HepG2 (cell line): ENCODE measurements around the gene UBE2N. TPM values are rescaled to one million over a fixed set of nuclear protein-coding genes. Genes with fewer than 3 reads are reported as not detected.

Experiments
- DR1 ChIP-seq: sonication (generic); formaldehyde crosslinking; IDR thresholded peaks from 2 replicates; pipeline ENCODE4 v1.8.0; 2021; ENCODE audit warnings: mild to moderate bottlenecking, missing genetic modification reagents, inconsistent platforms
- EP300 ChIP-seq, 3 experiments: sonication (generic) in 1 of 3; formaldehyde crosslinking in 1 of 3; IDR thresholded peaks; 2 replicates each; pipeline versions ENCODE4 v1.5.1 to v1.6.1; 2011 to 2020; ENCODE audit warnings: low read depth in 2 of 3, low read length in 2 of 3, borderline replicate concordance in 1 of 3, improper control_type of control experiment in 1 of 3, mild to moderate bottlenecking in 1 of 3, missing genetic modification reagents in 1 of 3, moderate library complexity in 1 of 3
- RAD51 ChIP-seq: fragments of 450-650 bp; IDR thresholded peaks from 2 replicates; pipeline ENCODE4 v1.6.1; 2016; ENCODE audit warnings: borderline replicate concordance
- ZNF350 ChIP-seq: sonication (generic); formaldehyde crosslinking; IDR thresholded peaks from 2 replicates; pipeline ENCODE4 v1.4.0; 2020; ENCODE audit warnings: mild to moderate bottlenecking, low read depth, missing genetic modification reagents, borderline replicate concordance
- ZNF577 ChIP-seq: sonication (generic); formaldehyde crosslinking; IDR thresholded peaks from 2 replicates; pipeline ENCODE4 v1.4.0; 2020; ENCODE audit warnings: mild to moderate bottlenecking, low read depth, missing genetic modification reagents, borderline replicate concordance
- ZNF737 ChIP-seq: sonication (generic); formaldehyde crosslinking; IDR thresholded peaks from 2 replicates; pipeline ENCODE4 v1.5.0; 2020; ENCODE audit warnings: missing genetic modification reagents, mild to moderate bottlenecking, borderline replicate concordance
- polyA plus RNA-seq, 8 experiments: library from polyadenylated mRNA; depleted of rRNA in 3 of 8; stranded (reverse) in 7 of 8; unstranded in 1 of 8; fragments of >200 nt; fragmentation: Illumina TruSeq in 4 of 8; extraction: Trizol in 4 of 8; gene quantifications; 2 replicates each; pipeline versions ENCODE4 v1.2.1 to v1.2.3, GENCODE V29; 2011 to 2016; ENCODE audit warnings: low read depth in 4 of 8, missing spikeins in 1 of 8, mixed read lengths in 1 of 8; ENCODE audit not compliant: insufficient read depth in 1 of 8
- total RNA-seq, 5 experiments: library from RNA; depleted of rRNA; stranded (reverse); fragments of >200 nt; fragmentation: Illumina TruSeq; extraction: Trizol; gene quantifications; 2 replicates each; pipeline ENCODE4 v1.2.3, GENCODE V29; 2016; ENCODE audit warnings: low read depth in 1 of 5
- TF ChIP-seq, protein P1 (sequence below): sonication (generic); formaldehyde crosslinking; IDR thresholded peaks from 2 replicates; pipeline ENCODE4 v1.4.0; 2020; ENCODE audit warnings: mild to moderate bottlenecking, missing genetic modification reagents
- TF ChIP-seq, protein P2 (sequence below): sonication (generic); formaldehyde crosslinking; IDR thresholded peaks from 2 replicates; pipeline ENCODE4 v1.5.0; 2020; ENCODE audit warnings: mild to moderate bottlenecking, missing genetic modification reagents
- TF ChIP-seq, protein P3 (sequence below): sonication (generic); formaldehyde crosslinking; IDR thresholded peaks from 2 replicates; pipeline ENCODE4 v1.5.1; 2020; ENCODE audit warnings: mild to moderate bottlenecking, moderate library complexity, missing genetic modification reagents
- TF ChIP-seq, protein P4 (sequence below): sonication (generic); formaldehyde crosslinking; IDR thresholded peaks from 2 replicates; pipeline ENCODE4 v1.5.1; 2020; ENCODE audit warnings: mild to moderate bottlenecking, missing genetic modification reagents, moderate library complexity

The UBE2N gene
- total and polyA plus RNA-seq, 2 of the 13 experiments (the other 11 are each of a cell fraction or from before 2014, with no cell fraction given), result 188 to 197 TPM

DNA sequence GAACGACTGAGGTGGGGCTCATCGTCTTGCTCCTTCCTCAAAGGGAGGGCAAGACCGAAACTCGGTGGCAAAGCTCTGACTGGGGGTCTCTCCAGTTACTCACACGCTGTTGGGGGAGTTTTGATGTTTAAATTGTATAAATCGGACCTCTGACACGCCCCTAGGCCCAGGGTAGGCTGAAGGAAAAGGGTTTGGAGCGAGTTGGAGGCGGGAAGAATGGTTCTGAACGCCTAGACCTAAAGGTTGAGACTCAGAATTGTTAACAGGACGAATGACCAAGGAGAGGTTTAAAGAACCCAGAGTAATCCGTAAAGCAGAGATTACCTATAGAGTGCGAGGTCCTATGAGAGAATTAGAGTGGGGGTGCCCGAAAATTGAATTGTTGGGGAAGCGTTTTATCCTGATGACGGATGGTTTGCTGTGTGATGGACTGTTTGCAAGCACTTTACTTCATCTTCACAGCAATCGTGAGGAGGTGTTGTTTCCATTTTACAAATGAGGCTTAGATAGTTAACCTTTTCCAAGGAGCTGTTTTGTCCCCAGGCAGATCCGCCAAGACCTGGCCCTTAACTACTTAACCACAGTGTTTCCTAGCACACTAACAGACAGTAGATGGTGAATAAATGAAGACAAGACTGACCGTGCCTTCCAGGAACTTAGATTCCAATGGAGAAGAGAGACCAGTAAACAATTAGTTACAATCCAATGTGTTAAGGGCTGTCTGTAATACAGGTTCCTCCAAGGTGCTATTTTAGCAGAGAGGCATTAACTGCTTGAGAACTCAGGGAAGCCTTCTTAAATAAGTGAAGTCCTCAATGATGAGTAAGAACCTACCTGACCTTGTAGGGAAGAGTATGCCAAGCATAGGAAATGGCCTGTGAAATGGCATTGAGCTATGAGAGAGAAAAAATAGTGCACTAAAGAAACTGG lies 929 bp upstream of the UBE2N start (continued):
- TF ChIP-seq EP300 (IDR thresholded peaks at IDR 0.05; ENCODE audit: low read depth in 2 of 2, low read length in 2 of 2) (no peak), EP300 (CRISPR knock-in tag; IDR thresholded peaks at IDR 0.05; ENCODE audit: borderline replicate concordance) (no peak), RAD51 (no peak), ZNF577 (CRISPR knock-in tag) (no peak), ZNF737 (CRISPR knock-in tag) (no peak), DR1 (CRISPR knock-in tag) (0 out of 2 replicates have a peak, but pooled peaks have one; percentile 9), ZNF350 (CRISPR knock-in tag) (no peak)
- TF ChIP-seq, protein P1, sequence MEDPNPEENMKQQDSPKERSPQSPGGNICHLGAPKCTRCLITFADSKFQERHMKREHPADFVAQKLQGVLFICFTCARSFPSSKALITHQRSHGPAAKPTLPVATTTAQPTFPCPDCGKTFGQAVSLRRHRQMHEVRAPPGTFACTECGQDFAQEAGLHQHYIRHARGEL (CRISPR knock-in tag), result no peak
- TF ChIP-seq, protein P2, sequence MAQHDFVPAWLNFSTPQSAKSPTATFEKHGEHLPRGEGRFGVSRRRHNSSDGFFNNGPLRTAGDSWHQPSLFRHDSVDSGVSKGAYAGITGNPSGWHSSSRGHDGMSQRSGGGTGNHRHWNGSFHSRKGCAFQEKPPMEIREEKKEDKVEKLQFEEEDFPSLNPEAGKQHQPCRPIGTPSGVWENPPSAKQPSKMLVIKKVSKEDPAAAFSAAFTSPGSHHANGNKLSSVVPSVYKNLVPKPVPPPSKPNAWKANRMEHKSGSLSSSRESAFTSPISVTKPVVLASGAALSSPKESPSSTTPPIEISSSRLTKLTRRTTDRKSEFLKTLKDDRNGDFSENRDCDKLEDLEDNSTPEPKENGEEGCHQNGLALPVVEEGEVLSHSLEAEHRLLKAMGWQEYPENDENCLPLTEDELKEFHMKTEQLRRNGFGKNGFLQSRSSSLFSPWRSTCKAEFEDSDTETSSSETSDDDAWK (CRISPR knock-in tag), result no peak
- TF ChIP-seq, protein P3, sequence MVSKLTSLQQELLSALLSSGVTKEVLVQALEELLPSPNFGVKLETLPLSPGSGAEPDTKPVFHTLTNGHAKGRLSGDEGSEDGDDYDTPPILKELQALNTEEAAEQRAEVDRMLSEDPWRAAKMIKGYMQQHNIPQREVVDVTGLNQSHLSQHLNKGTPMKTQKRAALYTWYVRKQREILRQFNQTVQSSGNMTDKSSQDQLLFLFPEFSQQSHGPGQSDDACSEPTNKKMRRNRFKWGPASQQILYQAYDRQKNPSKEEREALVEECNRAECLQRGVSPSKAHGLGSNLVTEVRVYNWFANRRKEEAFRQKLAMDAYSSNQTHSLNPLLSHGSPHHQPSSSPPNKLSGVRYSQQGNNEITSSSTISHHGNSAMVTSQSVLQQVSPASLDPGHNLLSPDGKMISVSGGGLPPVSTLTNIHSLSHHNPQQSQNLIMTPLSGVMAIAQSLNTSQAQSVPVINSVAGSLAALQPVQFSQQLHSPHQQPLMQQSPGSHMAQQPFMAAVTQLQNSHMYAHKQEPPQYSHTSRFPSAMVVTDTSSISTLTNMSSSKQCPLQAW (CRISPR knock-in tag), result peak; percentile 77; the same call in 1 of the 2 replicates
- TF ChIP-seq, protein P4, sequence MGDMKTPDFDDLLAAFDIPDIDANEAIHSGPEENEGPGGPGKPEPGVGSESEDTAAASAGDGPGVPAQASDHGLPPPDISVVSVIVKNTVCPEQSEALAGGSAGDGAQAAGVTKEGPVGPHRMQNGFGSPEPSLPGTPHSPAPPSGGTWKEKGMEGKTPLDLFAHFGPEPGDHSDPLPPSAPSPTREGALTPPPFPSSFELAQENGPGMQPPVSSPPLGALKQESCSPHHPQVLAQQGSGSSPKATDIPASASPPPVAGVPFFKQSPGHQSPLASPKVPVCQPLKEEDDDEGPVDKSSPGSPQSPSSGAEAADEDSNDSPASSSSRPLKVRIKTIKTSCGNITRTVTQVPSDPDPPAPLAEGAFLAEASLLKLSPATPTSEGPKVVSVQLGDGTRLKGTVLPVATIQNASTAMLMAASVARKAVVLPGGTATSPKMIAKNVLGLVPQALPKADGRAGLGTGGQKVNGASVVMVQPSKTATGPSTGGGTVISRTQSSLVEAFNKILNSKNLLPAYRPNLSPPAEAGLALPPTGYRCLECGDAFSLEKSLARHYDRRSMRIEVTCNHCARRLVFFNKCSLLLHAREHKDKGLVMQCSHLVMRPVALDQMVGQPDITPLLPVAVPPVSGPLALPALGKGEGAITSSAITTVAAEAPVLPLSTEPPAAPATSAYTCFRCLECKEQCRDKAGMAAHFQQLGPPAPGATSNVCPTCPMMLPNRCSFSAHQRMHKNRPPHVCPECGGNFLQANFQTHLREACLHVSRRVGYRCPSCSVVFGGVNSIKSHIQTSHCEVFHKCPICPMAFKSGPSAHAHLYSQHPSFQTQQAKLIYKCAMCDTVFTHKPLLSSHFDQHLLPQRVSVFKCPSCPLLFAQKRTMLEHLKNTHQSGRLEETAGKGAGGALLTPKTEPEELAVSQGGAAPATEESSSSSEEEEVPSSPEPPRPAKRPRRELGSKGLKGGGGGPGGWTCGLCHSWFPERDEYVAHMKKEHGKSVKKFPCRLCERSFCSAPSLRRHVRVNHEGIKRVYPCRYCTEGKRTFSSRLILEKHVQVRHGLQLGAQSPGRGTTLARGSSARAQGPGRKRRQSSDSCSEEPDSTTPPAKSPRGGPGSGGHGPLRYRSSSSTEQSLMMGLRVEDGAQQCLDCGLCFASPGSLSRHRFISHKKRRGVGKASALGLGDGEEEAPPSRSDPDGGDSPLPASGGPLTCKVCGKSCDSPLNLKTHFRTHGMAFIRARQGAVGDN (CRISPR knock-in tag), result no peak; the same call in 1 of the 2 replicates
